HG02884 (cell line): Measurements from ENCODE around the gene ARHGAP40.
"Not testable (repeated sequence)": the region's sequence is repeated elsewhere in the genome, so short reads cannot be mapped to it uniquely, and the experiment has no call there.

Experiments
- ATAC-seq: cut with Tn5 transposase; IDR thresholded peaks from one replicate; pipeline ENCODE4 v1.9.1; 2021; ENCODE audit warnings: mild to moderate bottlenecking, moderate library complexity; ENCODE audit not compliant: unreplicated experiment

The ARHGAP40 gene

GRCh38 chr20:38586181-38586525, 15.5 kb upstream of the ARHGAP40 start:
- ATAC-seq: no peak

DNA sequence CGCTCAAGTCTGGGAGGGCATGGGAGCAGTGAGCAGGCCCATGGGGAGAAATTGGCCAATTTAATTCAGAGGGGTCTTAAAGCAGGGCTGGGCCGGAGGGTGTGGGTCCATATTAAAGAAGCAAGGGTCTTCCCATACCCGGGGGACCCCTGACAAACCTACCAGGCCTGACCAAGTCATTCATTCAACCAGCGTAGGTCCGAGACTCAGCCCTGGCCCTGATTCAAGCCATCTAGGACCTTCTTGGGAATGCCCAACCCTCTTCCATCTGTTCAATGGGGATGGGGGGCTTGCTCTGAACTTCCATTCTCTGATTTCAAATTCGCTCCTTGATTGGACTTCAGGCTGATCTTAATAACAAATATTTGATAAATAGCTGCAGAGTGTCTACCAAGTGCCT, 13.3 kb upstream of the ARHGAP40 start:
- no peak for ATAC-seq

GRCh38 chr20:38589351-38589750, 12.3 kb upstream of the ARHGAP40 start:
- ATAC-seq: no peak

DNA sequence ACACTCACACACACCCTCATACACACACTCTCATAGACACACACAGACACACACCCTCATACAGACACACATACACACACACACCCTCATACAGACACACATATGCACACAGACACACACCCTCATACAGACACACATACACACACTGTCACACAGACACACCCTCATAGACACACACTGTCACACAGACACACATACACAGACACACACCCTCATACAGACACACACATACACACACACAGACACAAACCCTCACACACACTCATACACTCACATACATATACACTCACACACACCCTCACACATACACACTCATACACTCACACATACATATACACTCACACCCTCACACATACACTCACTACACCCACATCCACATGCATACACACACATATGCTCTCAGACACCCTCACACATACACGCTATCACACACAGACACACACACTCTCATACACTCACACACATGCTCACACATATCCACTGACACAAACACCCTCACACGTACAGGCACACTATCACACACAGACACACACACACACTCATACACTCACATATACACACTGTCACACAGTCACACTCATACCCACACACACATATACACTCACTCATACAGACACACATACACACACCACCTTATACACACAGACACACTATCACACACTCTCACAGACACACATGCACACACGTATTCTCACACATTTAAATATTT, 11.5 kb upstream of the ARHGAP40 start:
- ATAC-seq: no peak

DNA sequence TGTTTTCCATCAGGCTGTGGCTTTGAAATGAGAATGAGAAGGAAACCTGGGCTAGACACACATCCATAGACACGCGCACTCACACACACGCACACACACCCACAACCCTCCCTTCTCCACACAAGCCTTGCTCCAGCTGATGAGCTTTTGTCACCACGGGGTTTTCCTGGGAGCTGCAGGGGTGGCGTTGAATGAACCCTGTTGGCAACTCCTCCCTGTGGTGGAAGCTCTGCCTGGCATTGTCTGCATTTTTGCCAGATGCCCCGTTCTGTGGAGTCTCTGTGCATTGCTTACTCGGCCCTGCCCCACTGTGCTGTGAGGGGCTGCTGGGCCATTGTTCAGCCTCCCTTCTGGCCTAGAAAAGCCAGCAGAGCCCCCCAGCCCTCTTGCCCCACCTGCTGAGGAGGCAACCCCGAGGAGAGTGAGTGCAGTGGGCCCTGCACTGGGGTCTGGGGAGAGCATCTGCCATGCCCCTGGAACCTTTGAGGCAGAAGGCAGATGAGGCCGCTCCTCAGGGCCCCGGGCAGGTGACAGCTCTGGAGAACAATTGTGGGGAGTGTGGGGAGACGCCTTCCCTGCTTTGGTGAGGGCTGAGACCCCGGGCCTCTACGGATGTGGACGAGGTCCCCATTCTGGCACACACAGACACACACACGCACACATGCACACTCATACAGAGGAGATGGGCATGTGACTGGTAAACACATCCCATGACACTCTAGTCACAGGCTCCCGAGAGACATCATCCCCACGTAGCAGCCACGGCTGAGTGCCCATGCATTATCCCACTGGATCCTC, 10.7 kb upstream of the ARHGAP40 start:
- ATAC-seq: no peak

DNA sequence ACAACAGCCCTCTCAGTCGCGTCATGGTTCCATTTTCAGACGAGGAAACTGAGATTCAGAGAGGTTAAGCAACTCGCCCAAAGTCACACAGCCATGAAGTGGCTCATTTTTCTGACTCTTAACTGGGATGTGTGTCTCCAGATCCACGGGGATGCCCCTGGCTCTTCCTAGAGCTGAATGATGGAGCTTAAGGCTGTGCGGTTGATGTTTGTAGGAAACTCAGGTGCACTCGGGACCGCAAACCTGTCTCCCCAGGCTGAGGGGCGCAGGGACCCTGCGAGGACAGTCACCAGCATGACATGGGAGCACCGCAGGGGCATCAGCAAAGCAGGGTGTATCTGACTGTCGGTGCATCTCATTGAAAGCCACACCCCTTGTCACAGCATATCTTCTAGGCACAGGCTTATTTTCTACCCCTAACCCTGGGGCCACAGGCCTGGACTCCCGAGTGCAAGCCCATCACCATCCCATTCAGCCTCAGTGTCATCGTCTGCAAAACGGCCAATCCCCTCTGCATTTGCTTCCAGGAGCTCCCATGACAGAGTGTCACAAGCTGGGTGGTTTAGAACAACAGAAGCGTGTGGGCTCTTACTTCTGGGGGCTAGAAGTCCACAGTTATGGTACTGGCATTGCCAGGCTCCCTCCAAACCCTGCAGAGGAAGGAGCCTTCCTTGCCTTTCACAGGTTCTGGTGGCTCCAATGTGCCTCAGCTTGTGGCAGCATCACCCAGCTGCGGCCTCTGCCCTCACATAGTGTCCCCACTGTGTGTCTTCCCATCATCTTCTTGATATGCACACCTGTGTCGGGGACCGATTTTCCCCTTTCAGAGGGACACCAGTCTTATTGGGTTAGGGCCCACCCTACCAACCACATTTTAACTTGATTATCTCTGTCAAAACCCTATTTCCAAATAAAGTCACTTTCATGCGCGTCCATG, 9.9 kb upstream of the ARHGAP40 start:
- ATAC-seq: no peak

- not testable (repeated sequence) for ATAC-seq
Measured at GRCh38 chr20:38592411-38592790, 9.2 kb upstream of the ARHGAP40 start.

- not testable (repeated sequence) for ATAC-seq
Measured at GRCh38 chr20:38594281-38594680, 7.3 kb upstream of the ARHGAP40 start.

DNA sequence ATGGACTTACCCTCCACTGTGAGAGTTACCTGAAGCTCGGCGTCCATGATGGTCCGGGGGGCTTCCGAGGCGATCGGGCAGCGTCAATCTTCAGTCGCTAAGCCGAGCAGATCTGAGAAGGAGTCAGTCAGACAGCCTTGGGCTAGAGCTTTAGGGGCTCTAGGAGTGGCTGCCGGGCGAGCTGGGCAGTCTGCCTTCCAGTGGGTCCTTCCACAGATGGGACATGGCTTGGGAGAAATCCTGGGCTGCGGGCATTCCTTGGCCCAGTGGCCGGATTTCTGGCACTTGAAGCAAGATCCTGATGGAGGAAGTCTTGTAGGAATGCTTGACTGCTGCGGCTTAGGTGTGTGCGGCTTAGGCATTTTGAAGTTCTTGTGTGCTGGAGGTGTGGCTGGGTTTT, 5.7 kb upstream of the ARHGAP40 start:
- ATAC-seq: not testable (repeated sequence)

- ATAC-seq: no peak
Measured at GRCh38 chr20:38599410-38599882, 2.2 kb upstream of the ARHGAP40 start.

- no peak for ATAC-seq
Measured at GRCh38 chr20:38600057-38600456, 1.6 kb upstream of the ARHGAP40 start.

GRCh38 chr20:38602185-38602581, 574 bp downstream of the ARHGAP40 start:
- ATAC-seq: no peak

DNA sequence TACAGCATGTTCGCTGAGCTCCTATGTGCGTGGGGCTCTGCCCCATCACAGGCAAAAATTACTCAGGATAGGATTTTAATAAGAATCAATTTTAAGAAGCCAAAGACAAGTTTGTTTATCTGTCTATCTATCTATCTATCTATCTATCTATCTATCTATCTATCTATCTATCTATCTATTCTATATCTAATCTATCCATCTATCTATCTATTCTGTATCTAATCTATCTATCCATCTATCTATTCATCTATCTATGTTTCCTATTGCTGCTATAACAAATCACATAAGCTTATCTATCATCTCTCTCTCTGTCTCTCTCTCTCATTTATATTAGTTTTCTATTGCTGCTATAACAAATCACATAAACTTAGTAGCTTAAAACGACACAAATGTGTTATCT, 1.7 kb downstream of the ARHGAP40 start:
- ATAC-seq: no peak

DNA sequence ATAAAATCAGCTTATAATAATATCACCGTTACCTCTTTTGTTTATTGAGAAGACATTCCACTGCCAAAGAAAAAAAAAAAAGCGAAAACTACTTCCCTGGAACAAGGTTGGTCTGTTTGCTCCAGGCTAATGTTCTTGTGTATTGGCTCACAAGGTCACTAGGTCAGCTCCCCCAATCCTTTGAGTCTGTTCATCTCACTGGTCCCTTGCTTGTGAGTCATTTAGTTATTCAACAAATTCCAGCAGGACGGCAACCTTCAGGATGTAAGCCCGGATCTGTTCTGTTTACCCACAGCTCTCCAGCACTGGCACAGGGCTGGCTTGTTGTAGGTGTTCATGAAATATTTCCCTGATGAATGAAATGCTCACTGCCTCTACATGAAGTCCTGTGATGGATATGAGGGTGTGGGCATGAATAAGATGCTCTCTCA, 3.3 kb downstream of the ARHGAP40 start:
- ATAC-seq: no peak

- ATAC-seq: no peak
Measured at GRCh38 chr20:38607351-38607750, 5.7 kb downstream of the ARHGAP40 start.

DNA sequence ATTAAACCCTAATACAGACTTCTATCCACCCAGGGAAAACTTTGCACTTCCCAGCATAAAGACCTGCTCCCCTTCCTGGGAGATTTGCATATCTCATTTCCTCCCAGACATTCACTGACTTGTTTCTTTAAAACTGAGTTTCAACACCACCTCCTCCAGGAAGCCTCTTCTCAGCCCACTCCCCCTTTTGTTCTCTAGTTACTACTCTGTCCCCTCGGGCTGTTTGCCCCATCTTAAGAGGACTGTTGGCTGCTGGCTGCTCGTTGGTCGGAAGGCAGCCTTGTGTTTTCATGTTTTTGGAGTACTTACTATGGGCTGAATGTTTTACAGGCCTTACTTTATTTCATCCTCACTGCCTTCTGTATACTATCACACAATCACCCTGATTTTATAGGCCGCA, 6.6 kb downstream of the ARHGAP40 start:
- no peak for ATAC-seq

DNA sequence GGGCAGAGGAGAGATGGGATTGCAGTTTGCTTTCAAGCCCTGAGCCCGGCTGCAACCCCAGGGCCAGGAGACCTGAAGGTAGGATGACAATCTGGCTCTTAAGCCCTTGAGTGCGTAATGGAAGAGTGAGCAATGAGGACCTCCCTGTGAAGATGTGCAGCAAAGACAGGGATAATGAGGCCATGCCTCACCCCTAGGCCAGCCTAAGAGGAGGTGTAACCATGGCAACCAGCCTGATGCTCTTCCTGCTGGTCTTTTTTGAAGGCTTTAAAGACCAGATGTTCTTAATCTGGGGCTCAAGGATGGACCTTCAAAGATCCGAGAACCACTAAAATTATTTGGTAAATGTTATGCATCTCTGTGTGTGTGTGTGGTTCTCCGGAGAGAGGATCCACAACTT, 8.2 kb downstream of the ARHGAP40 start:
- ATAC-seq: no peak

- ATAC-seq: no peak
Measured at GRCh38 chr20:38610521-38610920, 8.9 kb downstream of the ARHGAP40 start.

DNA sequence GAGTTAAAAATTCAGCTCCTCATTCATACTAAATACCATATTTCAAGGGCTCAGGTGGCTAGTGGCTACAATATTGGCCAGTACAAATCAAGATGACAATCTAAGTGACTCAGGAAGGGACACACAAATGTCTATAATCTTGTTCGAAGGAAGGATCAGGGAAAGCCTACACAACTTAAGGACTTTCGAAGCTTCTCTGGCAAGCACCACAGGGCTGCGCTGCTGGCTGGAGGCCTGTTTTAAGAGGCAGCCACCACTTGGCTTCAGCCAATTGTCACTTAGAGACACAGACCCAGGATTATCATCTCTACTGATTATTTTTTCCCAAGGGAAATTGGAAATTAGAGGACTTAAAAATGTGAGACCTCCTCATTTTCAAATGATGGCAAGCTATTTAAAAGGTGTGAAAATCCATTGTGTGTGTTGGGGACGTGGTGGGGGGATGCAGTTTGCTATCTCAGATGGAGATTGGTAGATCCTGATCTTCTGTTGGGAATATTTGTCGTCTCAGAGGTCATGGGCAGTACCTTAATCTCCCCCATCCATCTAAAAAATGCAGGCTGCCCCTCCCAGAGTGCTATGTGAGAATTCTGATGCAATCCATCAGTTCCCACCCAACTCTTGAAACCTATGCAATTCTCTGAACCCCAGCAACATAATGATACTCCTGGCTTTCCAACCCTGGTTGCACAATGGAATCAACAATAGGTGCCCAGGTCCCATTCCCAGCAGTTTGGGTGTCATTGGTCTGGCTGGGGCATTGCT, 11.3 kb downstream of the ARHGAP40 start:
- no peak for ATAC-seq

DNA sequence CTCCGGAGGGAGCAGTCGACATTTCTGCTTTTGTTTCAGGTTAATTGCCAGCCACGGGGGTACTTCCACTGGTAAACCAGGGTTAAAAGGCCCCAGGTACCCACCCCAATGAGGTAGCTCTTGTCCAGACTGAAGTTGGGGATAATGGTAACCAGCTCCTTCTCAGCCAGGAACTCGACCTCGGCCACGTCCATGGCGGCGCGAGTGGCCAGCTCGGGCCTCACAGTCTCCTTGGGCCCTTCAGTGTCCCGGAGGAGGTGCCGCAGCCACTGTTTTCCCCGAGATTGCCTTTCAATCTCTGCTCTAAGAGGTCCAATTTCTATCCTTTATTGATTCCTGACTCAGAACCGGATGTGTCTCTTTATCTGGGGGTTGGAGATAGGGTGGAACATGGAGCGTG, 13.7 kb downstream of the ARHGAP40 start:
- no peak for ATAC-seq

DNA sequence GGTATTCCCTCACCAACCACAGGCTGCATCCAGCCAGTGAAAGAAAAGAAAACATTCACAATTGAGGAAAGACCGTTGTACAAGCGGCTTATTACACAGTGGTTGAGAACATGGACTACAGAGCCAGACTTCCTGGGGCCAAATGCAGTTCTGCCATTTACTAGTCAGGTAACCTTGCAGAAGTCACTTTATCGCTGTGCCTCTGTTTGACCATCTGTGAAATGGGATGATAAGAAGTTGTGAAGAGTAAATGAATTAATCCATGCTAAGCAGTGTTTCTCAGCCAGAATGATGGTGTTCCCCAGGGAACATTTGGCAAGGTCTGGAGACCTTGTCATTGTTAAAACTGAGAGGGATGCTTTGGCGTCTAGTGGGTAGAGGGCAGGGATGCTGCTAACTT, 14.8 kb downstream of the ARHGAP40 start:
- no peak for ATAC-seq
